Right ventricle myocardium superior (tissue), 1 donor: Measurements from ENCODE around the gene USO1. TPM values are rescaled to one million over a fixed set of nuclear protein-coding genes. Genes with fewer than 3 reads are reported as not detected.
"Not testable (repeated sequence)": the region's sequence is repeated elsewhere in the genome, so short reads cannot be mapped to it uniquely, and the experiment has no call there.

Experiments
- ATAC-seq: fragments of 200-7000 bp; cut with Tn5 transposase; one replicate; pipeline ENCODE4 v1.9.1; 2020; ENCODE audit warnings: mild to moderate bottlenecking; ENCODE audit not compliant: poor library complexity
- DNase-seq: peaks from one replicate; pipeline ENCODE4 v3.0.0-alpha.2; 2020
- intact Hi-C: fragments of 100-400 bp; cut with DNase I; formaldehyde crosslinking; loops from one replicate; pipeline ENCODE4 v1.11.2; 2022
- long read RNA-seq: library from polyadenylated mRNA; unstranded; transcript quantifications from one replicate; pipeline ENCODE4 v2.0.0, GENCODE V29; 2021
- total RNA-seq: library from RNA; stranded (reverse); fragmentation: NEBNext Ultra II Directional; extraction: Animal tissue kit (Norgen Biotek cat#: 25700); gene quantifications from one replicate; pipeline ENCODE4 v1.2.1, GENCODE V29; 2021
- donor health status: DM: no; HTN: yes; CAD: no; lungs with severe emphysema.

The USO1 gene
- total RNA-seq: 87.7 TPM
- long read RNA-seq, full-length matches to known transcripts: 45 of 99 reads
- long read RNA-seq, partial matches to known transcripts: 11 of 99 reads
- long read RNA-seq, other reads (novel, unspliced or antisense): 43 of 99 reads

- ATAC-seq (peak; percentile 96), DNase-seq (peak; percentile 100)
- intact Hi-C loops: loop anchor here (2.0 kb wide), 1 partner anchor 51 kb away; the partner anchor contains the start of gene G3BP2
These were observed at the start of gene USO1 for GRCh38 chr4:75724066-75724866. Gene USO1, plus strand, starts transcription at chr4:75724577. Its CDS starts 243 bp downstream, at chr4:75724820.

GRCh38 chr4:75675004-75675531, 49.3 kb upstream of the USO1 start:
- no peak for DNase-seq
- intact Hi-C loops: no loop called here
- ATAC-seq: no peak

- ATAC-seq (no peak), DNase-seq (no peak)
- intact Hi-C loops: no loop called here
These were observed 45.9 kb upstream of the USO1 start for GRCh38 chr4:75678473-75678872.

GRCh38 chr4:75678965-75679364, 45.4 kb upstream of the USO1 start:
- intact Hi-C loops: no loop called here
- DNase-seq (no peak), ATAC-seq (no peak)

- no peak for DNase-seq
- intact Hi-C loops: no loop called here
- ATAC-seq: no peak
These were observed 44.4 kb upstream of the USO1 start for GRCh38 chr4:75679876-75680575.

DNA sequence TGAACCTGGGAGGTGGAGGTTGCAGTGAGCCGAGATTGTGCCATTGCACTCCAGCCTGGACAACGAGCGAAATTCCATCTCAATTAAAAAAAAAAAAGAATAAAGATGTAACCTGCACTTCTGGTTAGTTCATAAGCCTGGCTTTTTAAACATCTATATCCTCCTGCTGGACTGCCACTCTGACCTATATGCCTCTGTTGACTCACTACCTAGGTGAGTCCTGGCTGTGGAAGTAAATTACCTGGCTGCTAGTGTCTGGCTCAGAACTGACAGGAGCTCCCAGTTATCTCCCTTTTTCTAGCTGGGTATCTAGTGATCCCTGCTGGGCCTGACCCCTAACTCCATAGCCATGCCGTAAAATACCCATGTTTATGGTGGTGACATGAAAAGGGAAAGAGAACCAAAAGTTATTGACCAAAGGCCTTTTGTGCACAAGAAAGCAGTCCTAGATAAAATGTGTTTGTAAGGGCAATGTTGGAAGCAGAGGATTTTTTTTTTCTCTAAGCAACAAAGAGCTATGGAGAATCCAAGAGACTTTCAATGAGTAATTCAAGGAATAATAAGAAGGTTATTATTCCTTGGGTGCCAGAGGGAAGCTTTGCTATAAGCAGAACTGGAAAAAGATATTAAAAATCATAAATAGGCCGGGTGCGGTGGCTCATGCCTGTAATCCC, 40.8 kb upstream of the USO1 start:
- DNase-seq: no peak

GRCh38 chr4:75685546-75686189, 38.7 kb upstream of the USO1 start:
- ATAC-seq: peak; percentile 80
- no peak for DNase-seq
- intact Hi-C loops: no loop called here

More for the DNA sequence above, 40.8 kb upstream of the USO1 start:
- intact Hi-C loops: no loop called here
- no peak for ATAC-seq

GRCh38 chr4:75686346-75686745, 38.0 kb upstream of the USO1 start:
- ATAC-seq (no peak), DNase-seq (no peak)
- intact Hi-C loops: no loop called here

- DNase-seq, intact Hi-C loops, ATAC-seq: not testable (repeated sequence)
These were observed 37.3 kb upstream of the USO1 start for GRCh38 chr4:75687125-75687524.

GRCh38 chr4:75692066-75692465, 32.3 kb upstream of the USO1 start:
- ATAC-seq, intact Hi-C loops, DNase-seq: not testable (repeated sequence)

GRCh38 chr4:75696071-75696470, 28.3 kb upstream of the USO1 start:
- DNase-seq (no peak), ATAC-seq (peak; percentile 96)
- intact Hi-C loops: no loop called here

- ATAC-seq (peak; percentile 17), DNase-seq (no peak)
- intact Hi-C loops: no loop called here
These were observed 27.8 kb upstream of the USO1 start for GRCh38 chr4:75696581-75696980.

GRCh38 chr4:75698162-75698962, 26.0 kb upstream of the USO1 start:
- DNase-seq: no peak

DNA sequence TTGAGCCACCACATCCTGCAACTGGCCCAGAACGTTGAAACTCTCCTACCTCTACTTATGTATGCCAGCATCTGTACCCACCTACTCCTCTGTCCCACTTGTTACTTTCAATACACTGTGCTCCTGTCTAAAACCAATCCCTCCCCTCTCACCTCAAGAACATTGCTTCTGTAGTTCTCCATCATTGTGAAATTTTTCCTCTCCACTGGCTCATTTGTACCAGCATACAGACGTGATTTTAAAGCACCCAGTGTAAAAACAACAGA, 25.5 kb upstream of the USO1 start:
- ATAC-seq: no peak
- no peak for DNase-seq
- intact Hi-C loops: no loop called here

More at GRCh38 chr4:75698162-75698962, 26.0 kb upstream of the USO1 start:
- intact Hi-C loops: no loop called here
- no peak for ATAC-seq

DNA sequence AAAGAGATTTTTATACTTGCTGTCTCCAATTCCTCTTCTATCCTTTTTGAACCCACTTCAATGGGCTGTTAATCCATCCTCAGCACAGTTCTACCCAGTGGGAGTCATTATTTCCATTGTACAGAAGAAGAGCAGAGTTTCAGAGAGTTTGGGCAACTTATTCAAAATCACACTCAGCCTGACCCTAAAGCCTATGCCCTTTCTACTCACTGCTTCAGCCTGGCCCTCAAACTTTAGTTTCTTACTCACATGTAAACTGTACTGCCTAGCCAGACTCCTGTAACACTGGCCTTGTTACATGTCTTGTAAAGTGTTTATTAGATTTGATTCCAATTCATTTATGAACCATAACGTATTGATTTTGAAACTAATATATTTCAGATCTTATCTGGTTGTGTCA, 25.1 kb upstream of the USO1 start:
- DNase-seq (no peak), ATAC-seq (no peak)
- intact Hi-C loops: no loop called here

DNA sequence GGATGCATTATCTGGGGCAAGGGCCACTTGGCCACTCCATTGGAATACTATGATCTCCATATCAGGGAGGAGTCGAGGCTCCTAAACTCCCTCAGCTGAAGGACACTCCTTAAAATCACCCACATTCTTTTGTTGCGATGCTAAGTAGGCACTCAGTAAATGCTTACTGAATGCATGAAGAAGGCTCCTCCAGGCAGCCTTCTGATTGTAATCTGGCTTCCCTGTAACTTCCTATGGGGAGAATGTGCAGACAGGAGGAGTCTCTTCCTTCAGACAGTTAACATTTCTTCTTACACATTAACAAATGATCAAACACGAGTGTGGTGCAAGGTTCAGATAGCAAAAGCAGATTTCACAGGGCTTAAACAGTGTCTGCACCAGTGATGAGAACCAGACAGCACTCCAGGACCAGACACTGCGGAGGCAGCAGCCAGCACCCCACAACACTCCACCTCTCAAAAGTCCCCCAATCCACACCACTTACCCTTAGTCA, 21.4 kb upstream of the USO1 start:
- DNase-seq: no peak
- intact Hi-C loops: no loop called here
- ATAC-seq: no peak

GRCh38 chr4:75705198-75705977, 19.0 kb upstream of the USO1 start:
- intact Hi-C loops: no loop called here
- ATAC-seq: no peak
- DNase-seq: no peak
